Central memory CD8-positive, alpha-beta T cell (primary cell): ENCODE measurements around the gene DIAPH2.

ENCODE experiments used
- ATAC-seq: fragments of 150-1000 bp; cut with Tn5 transposase; replicated peaks from 2 replicates; pipeline ENCODE4 v1.10.0; 2022; ENCODE audit warnings: mild to moderate bottlenecking, moderate FRiP score, moderate number of reproducible peaks; ENCODE audit not compliant: poor library complexity, severe bottlenecking; ENCODE audit errors: extremely low read depth
- DNase-seq, 2 donors: peaks; one replicate each; pipeline ENCODE4 v3.0.0; 2021; ENCODE audit warnings: low spot score in 2 of 2
- H3K27ac Mint-ChIP-seq: one replicate; pipeline ENCODE4 v1.8.0; 2022; ENCODE audit warnings: low read depth, mild to moderate bottlenecking, moderate library complexity, mixed read lengths
- H3K27me3 Mint-ChIP-seq: one replicate; pipeline ENCODE4 v1.8.0; 2022; ENCODE audit warnings: mixed read lengths
- H3K36me3 Mint-ChIP-seq: one replicate; pipeline ENCODE4 v1.8.0; 2022; ENCODE audit warnings: mild to moderate bottlenecking, moderate library complexity, mixed read lengths; ENCODE audit not compliant: insufficient read depth
- H3K4me1 Mint-ChIP-seq: one replicate; pipeline ENCODE4 v1.8.0; 2022; ENCODE audit warnings: mixed read lengths
- H3K4me3 Mint-ChIP-seq: one replicate; pipeline ENCODE4 v1.8.0; 2022; ENCODE audit warnings: mild to moderate bottlenecking, moderate library complexity, mixed read lengths
- H3K9me3 Mint-ChIP-seq: one replicate; pipeline ENCODE4 v1.8.0; 2022; ENCODE audit warnings: mixed read lengths

The DIAPH2 gene

GRCh38 chrX:97315939-97316338, 631.3 kb downstream of the DIAPH2 start:
- no peaks in the 10 kb centered on the region for H3K27me3 Mint-ChIP-seq
- H3K36me3 Mint-ChIP-seq = peaks cover under 1% of the 10 kb centered on the region
- H3K4me1 Mint-ChIP-seq = no peaks in the 10 kb centered on the region
- no peak overlapping the region for H3K27ac Mint-ChIP-seq
- H3K4me3 Mint-ChIP-seq = no peak overlapping the region
- DNase-seq (no peak), ATAC-seq (no peak)
- H3K9me3 Mint-ChIP-seq = no peaks in the 10 kb centered on the region

- H3K27ac Mint-ChIP-seq = no peak overlapping the region
- no peak for DNase-seq
- no peaks in the 10 kb centered on the region for H3K9me3 Mint-ChIP-seq
- H3K4me3 Mint-ChIP-seq = no peak overlapping the region
- H3K36me3 Mint-ChIP-seq = peaks cover 2% of the 10 kb centered on the region
- H3K27me3 Mint-ChIP-seq = no peaks in the 10 kb centered on the region
- ATAC-seq = no peak
- no peaks in the 10 kb centered on the region for H3K4me1 Mint-ChIP-seq
Observed at GRCh38 chrX:97320305-97320704, 635.7 kb downstream of the DIAPH2 start.

- Mint-ChIP-seq H3K27me3 (no peaks in the 10 kb centered on the region), H3K4me3 (no peak overlapping the region), H3K9me3 (no peaks in the 10 kb centered on the region), H3K4me1 (no peaks in the 10 kb centered on the region), H3K27ac (no peak overlapping the region), H3K36me3 (peaks cover 2% of the 10 kb centered on the region)
- ATAC-seq (no peak), DNase-seq (no peak)
Observed at GRCh38 chrX:97322401-97322800, 637.8 kb downstream of the DIAPH2 start.

- Mint-ChIP-seq H3K4me3 (no peak overlapping the region), H3K36me3 (no peaks in the 10 kb centered on the region), H3K9me3 (no peaks in the 10 kb centered on the region), H3K4me1 (no peaks in the 10 kb centered on the region), H3K27me3 (no peaks in the 10 kb centered on the region), H3K27ac (no peak overlapping the region)
- DNase-seq (no peak), ATAC-seq (no peak)
Observed at GRCh38 chrX:97326456-97326855, 641.8 kb downstream of the DIAPH2 start.

GRCh38 chrX:97328853-97329390, 644.3 kb downstream of the DIAPH2 start:
- H3K36me3 Mint-ChIP-seq = peaks cover 1% of the 10 kb centered on the region
- H3K27me3 Mint-ChIP-seq = no peaks in the 10 kb centered on the region
- DNase-seq = no peak
- H3K27ac Mint-ChIP-seq = no peak overlapping the region
- no peak for ATAC-seq
- H3K4me3 Mint-ChIP-seq = no peak overlapping the region
- H3K4me1 Mint-ChIP-seq = no peaks in the 10 kb centered on the region
- H3K9me3 Mint-ChIP-seq = no peaks in the 10 kb centered on the region

- ATAC-seq (no peak), DNase-seq (no peak)
- no peaks in the 10 kb centered on the region for H3K27me3 Mint-ChIP-seq
- no peaks in the 10 kb centered on the region for H3K9me3 Mint-ChIP-seq
- H3K36me3 Mint-ChIP-seq = peaks cover 1% of the 10 kb centered on the region
- no peak overlapping the region for H3K27ac Mint-ChIP-seq
- H3K4me1 Mint-ChIP-seq = no peaks in the 10 kb centered on the region
- no peak overlapping the region for H3K4me3 Mint-ChIP-seq
Observed at GRCh38 chrX:97330151-97330550, 645.5 kb downstream of the DIAPH2 start.

GRCh38 chrX:97332963-97333362, 648.3 kb downstream of the DIAPH2 start:
- Mint-ChIP-seq H3K27me3 (no peaks in the 10 kb centered on the region), H3K9me3 (no peaks in the 10 kb centered on the region), H3K4me1 (no peaks in the 10 kb centered on the region), H3K36me3 (peaks cover 3% of the 10 kb centered on the region), H3K4me3 (no peak overlapping the region), H3K27ac (no peak overlapping the region)
- DNase-seq (no peak), ATAC-seq (no peak)

- H3K27me3 Mint-ChIP-seq = no peaks in the 10 kb centered on the region
- H3K27ac Mint-ChIP-seq = no peak overlapping the region
- H3K4me1 Mint-ChIP-seq = no peaks in the 10 kb centered on the region
- H3K4me3 Mint-ChIP-seq = no peak overlapping the region
- peaks cover 3% of the 10 kb centered on the region for H3K36me3 Mint-ChIP-seq
- DNase-seq (no peak), ATAC-seq (no peak)
- no peaks in the 10 kb centered on the region for H3K9me3 Mint-ChIP-seq
Observed at GRCh38 chrX:97334850-97335249, 650.2 kb downstream of the DIAPH2 start.

- Mint-ChIP-seq H3K36me3 (peaks cover 2% of the 10 kb centered on the region), H3K27me3 (no peaks in the 10 kb centered on the region), H3K27ac (no peak overlapping the region), H3K9me3 (no peaks in the 10 kb centered on the region), H3K4me1 (no peaks in the 10 kb centered on the region), H3K4me3 (no peak overlapping the region)
- no peak for ATAC-seq
- no peak for DNase-seq
Observed at GRCh38 chrX:97344724-97345123, 660.1 kb downstream of the DIAPH2 start.

GRCh38 chrX:97358941-97359340, 674.3 kb downstream of the DIAPH2 start:
- no peak overlapping the region for H3K27ac Mint-ChIP-seq
- peaks cover 1% of the 10 kb centered on the region for H3K36me3 Mint-ChIP-seq
- H3K27me3 Mint-ChIP-seq = no peaks in the 10 kb centered on the region
- no peaks in the 10 kb centered on the region for H3K4me1 Mint-ChIP-seq
- DNase-seq (no peak), ATAC-seq (no peak)
- H3K9me3 Mint-ChIP-seq = no peaks in the 10 kb centered on the region
- H3K4me3 Mint-ChIP-seq = no peak overlapping the region

GRCh38 chrX:97363843-97364242, 679.2 kb downstream of the DIAPH2 start:
- DNase-seq (no peak), ATAC-seq (no peak)
- Mint-ChIP-seq H3K9me3 (no peaks in the 10 kb centered on the region), H3K27me3 (no peaks in the 10 kb centered on the region), H3K4me3 (no peak overlapping the region), H3K36me3 (peaks cover 1% of the 10 kb centered on the region), H3K27ac (no peak overlapping the region), H3K4me1 (no peaks in the 10 kb centered on the region)

- no peaks in the 10 kb centered on the region for H3K4me1 Mint-ChIP-seq
- no peak for DNase-seq
- H3K27ac Mint-ChIP-seq = no peak overlapping the region
- no peaks in the 10 kb centered on the region for H3K27me3 Mint-ChIP-seq
- peaks cover 1% of the 10 kb centered on the region for H3K36me3 Mint-ChIP-seq
- H3K4me3 Mint-ChIP-seq = no peak overlapping the region
- H3K9me3 Mint-ChIP-seq = no peaks in the 10 kb centered on the region
- ATAC-seq = no peak
Observed at GRCh38 chrX:97366237-97366636, 681.6 kb downstream of the DIAPH2 start.

- H3K27ac Mint-ChIP-seq = no peak overlapping the region
- H3K27me3 Mint-ChIP-seq = no peaks in the 10 kb centered on the region
- H3K4me1 Mint-ChIP-seq = no peaks in the 10 kb centered on the region
- no peak for ATAC-seq
- no peaks in the 10 kb centered on the region for H3K9me3 Mint-ChIP-seq
- no peak for DNase-seq
- peaks cover 2% of the 10 kb centered on the region for H3K36me3 Mint-ChIP-seq
- no peak overlapping the region for H3K4me3 Mint-ChIP-seq
Observed at GRCh38 chrX:97367125-97367524, 682.5 kb downstream of the DIAPH2 start.

- Mint-ChIP-seq H3K4me1 (no peaks in the 10 kb centered on the region), H3K4me3 (no peak overlapping the region)
Observed at GRCh38 chrX:97369947-97370346, 685.3 kb downstream of the DIAPH2 start.

More at GRCh38 chrX:97369947-97370346, 685.3 kb downstream of the DIAPH2 start:
- DNase-seq (no peak), ATAC-seq (no peak)
- H3K27me3 Mint-ChIP-seq = no peaks in the 10 kb centered on the region
- H3K36me3 Mint-ChIP-seq = peaks cover 4% of the 10 kb centered on the region
- H3K27ac Mint-ChIP-seq = no peak overlapping the region
- no peaks in the 10 kb centered on the region for H3K9me3 Mint-ChIP-seq
